SK-N-DZ (cell line): ENCODE results near the gene UST.
A peak's percentile ranks its signal among the peaks of the same experiment; 100 is the strongest.
"Not testable (repeated sequence)": the region's sequence is repeated elsewhere in the genome, so short reads cannot be mapped to it uniquely, and the experiment has no call there.

ENCODE experiments used
- DNase-seq: peaks from one replicate; pipeline ENCODE4 v3.0.0-alpha.2; 2015; ENCODE audit warnings: low spot score

UST gene

DNA sequence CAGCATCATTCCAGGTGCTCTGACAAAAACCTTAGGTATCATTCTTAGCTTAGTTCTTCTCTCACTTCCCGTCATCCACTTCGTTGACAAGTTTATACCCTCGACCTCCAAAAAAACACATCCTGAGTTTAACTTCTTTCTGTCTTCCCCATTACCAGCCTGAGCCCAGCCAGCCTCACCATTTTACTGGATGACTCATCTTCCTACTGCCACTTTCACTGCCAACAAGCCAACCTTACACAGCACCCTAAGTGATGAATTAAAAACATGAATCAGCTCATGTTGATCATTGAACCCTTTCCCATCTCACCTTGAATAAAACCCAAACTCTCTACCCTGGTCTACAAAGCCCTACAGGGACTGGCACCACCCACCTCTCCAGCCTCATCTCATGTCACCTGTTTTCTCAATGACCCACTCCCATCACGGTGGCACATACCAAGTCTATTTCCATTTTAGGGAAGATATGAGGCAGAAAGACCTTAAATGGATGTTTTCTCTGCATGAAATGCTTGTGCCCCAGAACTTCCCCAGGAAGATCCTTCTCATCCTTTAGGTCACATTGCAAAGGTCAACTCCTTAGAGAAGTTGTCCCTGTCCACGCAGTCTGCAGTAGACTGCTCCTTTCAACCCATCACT, 9.9 kb upstream of the UST start:
- no peak for DNase-seq

- DNase-seq: no peak
Observed at GRCh38 chr6:148737806-148738205, 9.0 kb upstream of the UST start.

DNA sequence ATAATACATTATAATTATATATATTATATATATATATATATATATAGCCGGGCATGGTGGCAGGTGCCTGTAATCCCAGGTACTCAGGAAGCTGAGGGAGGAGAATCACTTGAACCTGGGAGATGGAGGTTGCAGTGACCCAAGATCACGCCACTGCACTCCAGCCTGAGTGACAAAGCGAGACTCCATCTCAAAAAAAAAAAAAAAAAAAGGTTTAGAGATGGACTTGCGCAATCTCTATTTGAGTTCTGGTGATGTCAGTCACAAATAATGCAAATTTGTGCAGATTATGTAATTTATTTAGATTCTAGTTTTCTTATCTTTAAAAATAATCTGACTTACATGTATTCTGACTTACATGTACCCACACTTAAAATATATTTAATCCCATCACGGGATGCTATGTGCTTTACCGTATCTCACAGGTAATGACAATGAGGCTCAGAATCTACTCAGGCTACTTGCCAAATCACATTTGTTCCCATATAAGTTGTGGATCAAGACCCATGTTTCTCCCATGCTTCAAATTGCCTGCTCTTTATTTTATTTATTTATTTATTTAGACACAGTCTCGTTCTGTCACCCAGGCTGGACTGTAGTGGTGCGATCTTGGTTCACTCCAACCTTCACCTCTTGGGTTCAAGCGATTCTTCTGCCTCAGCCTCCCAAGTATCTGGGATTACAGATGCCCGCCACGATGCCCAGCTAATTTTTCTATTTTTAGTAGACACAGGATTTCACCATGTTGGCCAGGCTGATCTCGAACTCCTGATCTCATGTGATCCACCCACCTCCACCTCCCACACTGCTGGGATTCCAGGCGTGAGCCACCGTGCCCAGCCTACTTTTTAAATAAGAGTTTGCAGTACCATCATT, 7.6 kb upstream of the UST start:
- no peak for DNase-seq

DNA sequence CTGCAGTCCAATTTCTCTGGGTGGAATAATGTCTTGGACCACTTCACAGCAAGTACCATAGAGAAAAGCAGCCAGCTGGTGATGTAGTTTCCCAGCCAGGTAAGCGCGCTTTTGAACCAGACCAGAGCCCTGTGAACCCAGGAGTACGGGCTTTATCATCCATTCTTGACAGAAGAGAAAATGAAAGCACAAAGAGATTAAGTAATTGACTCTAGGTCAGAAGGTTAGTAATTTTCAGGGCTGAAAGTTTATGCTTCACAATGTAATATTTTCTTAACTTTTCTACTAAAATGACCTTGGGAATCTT, 7.1 kb upstream of the UST start:
- no peak for DNase-seq

GRCh38 chr6:148743476-148743875, 3.4 kb upstream of the UST start:
- DNase-seq: no peak

DNA sequence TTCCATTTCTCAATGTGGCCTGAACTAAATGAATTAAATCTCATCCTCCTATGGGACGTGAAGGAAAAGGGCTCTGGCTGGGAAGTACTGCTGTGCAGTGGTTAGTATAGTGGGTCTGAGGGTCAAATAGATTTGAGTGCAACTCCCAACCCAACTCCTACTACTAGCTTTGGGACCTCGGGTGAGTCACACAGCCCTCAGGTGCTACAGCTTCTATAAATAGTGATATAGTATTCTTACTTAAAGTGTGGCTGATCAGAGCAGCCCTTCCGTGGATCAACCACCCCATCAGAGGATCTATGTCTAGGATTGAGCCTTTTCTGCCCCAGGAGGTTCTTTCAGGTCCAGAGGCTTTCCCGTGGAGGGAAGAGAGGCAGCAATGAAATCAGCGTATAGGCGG, 904 bp upstream of the UST start:
- no peak for DNase-seq

DNA sequence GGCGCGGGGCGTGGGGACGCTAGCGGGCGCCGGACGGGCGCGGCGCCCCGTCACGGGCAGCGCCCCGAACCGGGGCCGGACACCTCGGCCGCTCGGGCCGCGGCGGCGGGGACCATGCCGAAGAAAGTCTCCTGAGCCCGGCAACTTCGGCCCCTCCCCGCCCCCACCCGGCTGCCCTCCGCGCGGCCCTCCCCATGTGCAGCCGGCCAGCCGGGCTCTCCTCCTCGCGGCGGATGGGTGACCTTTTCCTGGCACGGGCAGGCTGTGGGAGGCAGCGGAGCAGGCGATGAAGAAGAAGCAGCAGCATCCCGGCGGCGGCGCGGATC, 278 bp downstream of the UST start:
- no peak for DNase-seq

DNA sequence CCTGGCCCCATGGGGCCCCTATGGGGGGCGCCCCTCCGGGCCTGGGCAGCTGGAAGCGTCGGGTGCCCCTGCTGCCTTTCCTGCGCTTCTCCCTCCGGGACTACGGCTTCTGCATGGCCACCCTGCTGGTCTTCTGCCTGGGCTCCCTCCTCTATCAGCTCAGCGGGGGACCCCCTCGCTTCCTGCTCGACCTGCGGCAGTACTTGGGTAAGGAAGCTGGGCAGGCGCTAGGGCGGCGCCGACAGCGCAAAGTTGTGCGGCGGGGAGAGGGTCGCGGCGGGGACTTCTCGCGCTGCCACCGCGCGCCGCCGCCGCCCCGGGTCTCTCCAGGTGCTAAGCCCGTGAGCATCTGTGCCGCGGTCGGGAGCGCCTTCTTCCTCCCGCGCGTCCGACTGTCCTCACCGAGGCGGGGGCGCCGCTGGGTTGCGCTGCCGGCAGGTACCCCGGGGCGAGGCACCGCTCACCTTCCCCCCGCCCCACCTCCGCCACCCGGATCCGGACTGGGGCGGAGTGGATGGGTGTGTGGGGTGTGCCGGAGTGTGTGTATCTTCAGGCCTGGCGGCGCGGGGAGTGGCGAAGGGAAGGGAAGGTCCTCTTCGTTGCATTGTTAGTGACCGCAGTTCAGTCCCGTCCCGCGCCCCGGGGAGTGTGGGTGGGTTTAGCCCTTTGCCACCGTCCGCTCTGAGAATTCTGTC, 788 bp downstream of the UST start:
- peak; percentile 6 for DNase-seq

GRCh38 chr6:148749674-148750073, 2.8 kb downstream of the UST start:
- no peak for DNase-seq

- no peak for DNase-seq
Observed at GRCh38 chr6:148750838-148751792, 4.3 kb downstream of the UST start.

DNA sequence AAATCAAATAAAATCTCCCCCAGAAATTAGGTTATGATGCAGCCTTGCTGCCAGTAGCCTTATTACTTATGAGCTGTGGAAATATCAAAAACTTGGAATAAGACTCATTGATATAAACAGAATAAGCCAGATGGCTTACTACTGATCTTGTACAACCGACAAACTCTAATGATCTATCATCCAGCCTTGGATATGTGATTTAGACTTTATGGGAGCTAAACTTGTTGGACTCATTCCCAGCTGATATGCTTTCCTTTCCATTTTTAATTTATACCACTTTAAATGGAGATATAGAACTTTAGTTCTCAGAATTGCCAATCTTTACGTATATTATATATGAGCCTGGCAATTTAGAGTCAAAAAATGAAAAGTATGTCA, 5.0 kb downstream of the UST start:
- no peak for DNase-seq

DNA sequence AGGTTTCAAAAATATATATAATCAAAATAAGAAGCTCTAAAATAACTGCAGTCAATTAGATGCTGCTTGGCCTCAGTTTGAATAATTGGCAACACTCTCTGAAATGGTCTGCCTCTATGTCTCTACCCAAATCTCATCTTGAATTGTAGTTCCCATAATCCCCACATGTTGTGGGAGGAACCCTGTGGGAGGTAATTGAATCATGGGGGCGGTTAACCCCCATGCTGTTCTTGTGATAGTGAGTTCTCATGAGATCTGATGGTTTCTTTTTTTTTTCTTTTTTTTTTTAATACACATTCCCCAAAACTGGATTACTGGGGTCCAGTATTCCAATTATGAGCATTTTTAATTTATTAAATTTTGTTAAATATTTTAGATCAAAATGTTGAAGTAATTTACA, 8.5 kb downstream of the UST start:
- not testable (repeated sequence) for DNase-seq

GRCh38 chr6:148757944-148758480, 11.2 kb downstream of the UST start:
- DNase-seq: no peak

DNA sequence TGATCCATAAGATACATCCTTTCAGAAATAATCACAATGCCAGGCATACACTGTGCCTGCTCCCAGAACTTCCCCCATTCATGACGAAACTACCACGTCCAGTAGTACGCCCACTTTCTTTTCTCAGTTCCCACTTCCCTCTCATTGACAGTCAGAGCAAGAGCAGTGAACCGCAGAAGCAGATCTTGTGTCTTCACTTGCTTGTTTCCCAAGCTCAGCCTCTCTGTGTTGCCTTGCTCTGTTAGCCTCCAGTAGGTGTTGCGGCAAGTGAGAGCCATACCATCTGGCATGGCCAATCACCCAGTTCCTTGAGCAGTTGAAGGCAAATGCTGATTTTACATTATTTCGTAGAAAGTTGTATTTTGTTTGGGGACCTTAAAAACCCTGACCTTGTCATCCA, 11.7 kb downstream of the UST start:
- no peak for DNase-seq

DNA sequence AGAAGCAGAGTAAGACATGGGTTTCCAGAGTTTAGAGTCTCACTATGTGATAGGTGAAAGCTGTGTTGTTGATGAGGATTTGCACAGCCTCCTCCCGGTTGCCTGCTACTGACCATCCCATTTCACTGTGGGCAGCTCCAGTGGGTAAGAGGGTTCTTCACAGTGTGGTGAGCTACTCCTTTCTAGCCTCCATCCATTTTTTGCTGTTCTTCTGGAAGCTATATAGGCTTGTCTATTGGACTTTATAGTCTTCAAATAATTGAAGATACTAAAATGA, 13.4 kb downstream of the UST start:
- no peak for DNase-seq

DNA sequence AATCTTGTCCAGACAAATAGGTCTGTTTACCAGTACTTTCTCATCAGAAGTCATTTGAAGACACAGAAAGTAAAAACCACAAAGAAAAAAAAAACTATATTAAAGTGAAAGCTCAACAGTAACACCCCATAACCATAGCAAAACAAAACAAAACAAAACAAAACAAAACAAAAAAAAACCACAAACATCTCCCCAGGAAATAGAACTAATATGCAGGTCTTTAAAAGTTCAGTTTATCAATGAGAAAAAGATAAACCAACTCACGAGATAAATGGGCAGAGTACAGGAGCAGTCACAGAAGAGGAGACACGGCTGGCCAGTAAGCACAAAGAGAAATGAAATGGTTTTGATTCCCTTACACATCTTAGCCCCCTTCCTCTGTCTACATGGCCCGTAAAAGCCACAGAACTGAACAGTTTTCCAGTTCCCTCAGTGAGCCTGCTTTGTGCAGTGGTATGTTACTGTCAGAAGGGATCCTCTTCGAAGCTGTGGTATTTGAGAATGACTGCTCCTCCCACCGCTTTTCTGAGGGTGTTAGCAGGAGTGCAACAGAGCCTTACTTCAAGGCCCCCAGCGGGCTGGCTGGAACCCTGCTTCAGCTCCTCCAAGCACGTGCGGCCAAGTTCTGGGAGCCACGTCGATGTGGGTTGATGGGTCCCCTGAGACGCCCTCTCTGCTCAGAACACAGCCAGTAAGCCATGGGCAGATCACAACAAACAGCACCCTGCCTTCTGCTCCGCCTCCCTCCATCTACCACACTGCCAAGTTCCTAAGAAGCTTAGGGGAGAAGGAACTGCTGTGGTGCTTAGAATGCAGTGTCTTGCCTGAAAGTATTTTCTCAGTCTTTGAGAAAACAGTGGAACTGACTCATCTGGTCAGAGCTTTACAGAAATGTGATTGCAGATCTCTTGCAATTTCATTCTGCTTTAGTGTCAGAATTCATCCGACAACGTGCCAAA, 14.0 kb downstream of the UST start:
- no peak for DNase-seq

DNA sequence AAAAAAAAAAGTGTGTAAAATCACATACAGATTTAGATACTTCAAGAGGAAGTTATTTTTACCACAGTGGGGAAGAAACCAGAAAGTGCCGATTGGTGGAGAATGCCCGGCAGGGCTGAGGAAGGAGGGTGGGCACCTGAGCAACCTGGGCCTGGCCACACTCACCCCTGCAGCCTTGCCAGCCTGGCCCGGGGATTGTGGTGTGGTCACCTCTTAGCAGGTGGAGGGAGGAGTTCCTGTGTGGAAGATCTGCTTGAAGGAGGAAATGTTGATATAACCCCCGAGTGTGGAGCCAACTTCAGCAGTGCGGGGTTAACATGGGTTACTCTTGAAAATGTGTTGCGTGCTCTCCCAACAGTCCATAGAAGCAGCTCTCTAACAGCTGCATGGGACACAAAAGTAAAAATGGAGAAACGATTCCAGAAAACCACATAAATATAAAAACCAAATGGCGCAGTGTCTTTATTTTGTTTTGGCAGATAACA, 14.7 kb downstream of the UST start:
- no peak for DNase-seq

DNA sequence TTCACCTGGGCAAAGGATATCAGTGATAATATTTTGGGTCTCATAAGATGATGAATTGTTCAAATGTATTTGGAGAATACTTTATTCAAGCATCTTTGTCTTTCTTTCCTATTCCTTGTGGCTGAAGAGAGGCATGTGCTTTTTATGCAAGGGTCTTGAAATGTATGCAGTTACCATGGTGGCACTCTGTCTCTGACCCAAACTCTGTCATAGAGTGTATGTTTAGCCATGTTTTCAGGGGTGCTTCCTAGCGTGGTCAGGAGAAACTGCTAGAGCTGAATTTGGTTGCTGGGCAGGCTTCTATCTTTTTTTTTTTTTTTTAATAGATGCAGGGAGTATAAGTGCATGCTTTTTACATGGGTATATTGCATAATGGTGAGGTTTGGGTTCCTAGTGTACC, 15.4 kb downstream of the UST start:
- no peak for DNase-seq

DNA sequence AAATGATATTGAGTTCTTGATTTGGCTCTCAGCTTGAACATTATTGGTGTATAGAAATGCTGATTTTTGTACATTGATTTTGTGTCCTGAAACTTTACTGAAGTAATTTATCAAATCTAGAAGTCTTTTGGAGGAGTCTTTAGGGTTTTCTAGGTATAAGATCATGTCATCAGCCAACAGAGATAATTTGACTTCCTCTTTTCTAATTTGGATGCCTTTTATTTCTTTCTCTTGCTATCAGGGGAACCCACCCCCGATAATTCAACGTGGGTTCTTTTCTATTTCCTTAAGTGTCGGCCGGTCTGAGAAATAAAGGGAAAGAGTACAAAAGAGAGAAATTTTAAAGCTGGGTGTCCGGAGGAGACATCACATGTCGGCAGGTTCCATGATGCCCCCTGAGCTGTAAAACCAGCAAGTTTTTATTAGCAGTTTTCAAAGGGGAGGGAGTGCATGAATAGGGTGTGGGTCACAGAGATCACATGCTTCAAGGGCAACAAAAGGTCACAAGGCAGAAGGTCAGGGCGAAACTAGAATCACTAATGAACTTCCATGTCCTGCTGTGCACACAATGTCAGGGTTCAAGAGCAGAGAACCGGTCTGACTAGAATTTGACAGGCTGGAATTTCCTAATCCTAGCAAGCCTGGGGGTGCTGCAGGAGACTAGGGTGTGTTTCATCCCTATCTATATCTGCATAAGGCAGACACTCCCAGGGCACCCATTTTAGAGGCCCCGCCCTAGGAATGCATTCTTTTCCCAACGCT, 17.6 kb downstream of the UST start:
- DNase-seq: not testable (repeated sequence)
